ENCODE measurements around the gene SRGAP2B.
"Not testable (repeated sequence)": the region's sequence is repeated elsewhere in the genome, so short reads cannot be mapped to it uniquely, and the experiment has no call there.

Gene SRGAP2B

DNA sequence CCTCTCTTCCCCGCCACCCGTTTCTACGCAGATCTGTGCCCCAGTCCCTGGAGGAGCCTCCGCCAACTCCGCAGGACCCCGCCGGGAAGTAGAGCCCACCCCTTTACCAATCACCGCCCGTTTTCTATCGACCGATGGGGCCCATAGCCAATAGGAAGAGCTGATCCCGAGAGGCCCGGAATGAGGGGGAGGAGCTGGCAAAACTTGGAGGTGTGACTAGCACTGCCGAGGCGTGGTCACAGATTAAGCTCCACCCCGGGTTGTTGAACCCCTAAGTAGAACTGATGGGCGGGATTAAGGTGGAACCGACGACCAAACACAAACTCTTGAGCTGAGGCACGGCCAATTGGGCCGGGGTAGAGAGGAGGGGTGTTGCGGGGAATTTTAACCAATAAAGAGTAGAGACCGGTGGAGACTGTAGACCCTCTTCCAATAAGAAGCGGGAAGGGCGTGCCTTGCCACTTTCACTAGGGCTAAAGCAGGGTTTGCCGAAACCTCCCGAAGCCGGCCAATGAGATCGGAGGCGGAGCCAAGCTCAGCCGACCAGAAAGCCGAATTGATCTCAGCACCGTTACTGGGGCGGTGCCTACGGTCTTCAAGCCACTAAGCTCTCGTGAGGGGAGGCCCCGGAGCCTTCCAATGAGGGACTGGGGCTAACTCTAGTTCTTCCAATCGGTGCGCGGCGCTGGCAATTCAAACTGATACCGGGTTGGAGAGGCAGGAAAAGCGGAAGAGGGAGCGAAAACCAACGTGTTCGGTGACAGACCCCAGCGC lies at the start of gene SRGAP2B, which contains the start of gene FAM72D:
Gene SRGAP2B (minus strand): TSS at position 45 of the 774 bp plus-strand sequence. CDS start 2,427 bp downstream, outside the sequence.
Gene FAM72D (plus strand): TSS at position 691 of the 774 bp plus-strand sequence. CDS start 874 bp downstream, outside the sequence.
- DNase-seq (ENCODE audit: low read depth) = not testable (repeated sequence)

DNA sequence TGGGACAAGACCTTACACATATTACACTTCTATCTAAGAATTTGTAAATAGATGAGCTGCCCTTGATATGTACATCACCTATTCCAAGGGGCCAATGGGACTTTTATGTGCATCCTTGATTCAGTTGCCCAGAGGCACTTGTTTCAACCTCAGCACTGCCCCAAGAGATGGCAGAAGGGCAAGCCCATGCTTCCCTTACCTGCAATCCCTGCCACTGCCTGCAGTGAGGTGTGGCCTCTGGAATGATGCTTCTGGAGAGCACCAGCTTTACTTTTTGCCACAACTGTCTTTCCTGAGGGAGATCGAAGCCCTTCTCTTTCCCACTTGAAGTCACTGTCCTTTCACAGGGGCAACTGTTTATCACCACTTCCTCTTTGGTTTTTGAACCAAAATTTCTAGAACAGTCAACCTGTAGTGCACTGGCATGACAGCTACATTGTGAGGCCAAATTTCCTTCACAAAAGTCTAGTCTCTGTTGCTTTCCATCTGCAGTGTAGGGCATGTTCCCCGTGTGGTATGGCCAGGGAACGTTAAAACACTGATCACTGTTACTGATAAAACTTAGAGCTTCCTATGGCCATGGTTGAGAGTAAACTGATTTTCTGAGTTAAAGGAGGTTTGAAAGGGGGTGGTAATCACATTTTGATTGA lies 49.3 kb upstream of the SRGAP2B start:
- DNase-seq (ENCODE audit: low read depth) = not testable (repeated sequence)

DNA sequence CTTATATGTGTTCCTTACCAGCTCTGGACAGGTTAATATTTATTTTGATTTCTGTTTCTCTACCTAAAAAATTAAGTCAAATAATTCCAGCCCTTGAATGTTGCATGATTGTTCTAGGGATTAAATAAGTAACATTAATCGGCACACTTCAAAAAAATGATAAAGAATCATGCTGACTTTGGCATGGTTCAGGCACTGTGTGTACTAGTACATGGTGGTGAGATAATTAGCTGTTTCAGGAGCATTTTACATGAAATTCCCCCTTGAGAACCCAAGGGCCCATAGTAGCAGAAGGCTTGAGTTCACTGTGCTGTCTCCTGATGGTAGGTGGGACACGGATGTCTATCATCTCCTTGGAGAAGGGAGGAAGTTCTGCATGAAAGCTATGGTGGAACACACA lies 45.4 kb upstream of the SRGAP2B start:
- DNase-seq (ENCODE audit: low read depth) = not testable (repeated sequence)

DNA sequence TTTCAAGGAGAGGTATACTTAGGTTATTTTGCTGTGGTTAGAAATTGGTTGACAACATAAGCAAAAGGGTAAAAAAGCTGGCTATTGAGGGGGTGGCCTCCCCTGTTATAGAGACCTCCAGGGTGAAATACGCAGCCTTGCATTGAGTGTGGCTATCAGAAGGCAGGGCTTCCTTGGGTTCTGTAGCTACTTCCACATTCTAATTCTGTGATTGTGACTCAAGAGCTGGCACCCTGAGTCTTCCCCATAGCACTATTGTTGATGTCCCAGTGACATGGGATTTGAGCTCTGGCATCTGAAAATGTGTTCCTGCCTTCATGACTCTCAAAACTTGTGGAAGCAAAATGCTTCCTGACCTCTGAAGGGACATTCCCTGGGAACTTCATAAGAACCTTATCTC lies 39.3 kb upstream of the SRGAP2B start:
- DNase-seq (ENCODE audit: low read depth) = not testable (repeated sequence)

DNA sequence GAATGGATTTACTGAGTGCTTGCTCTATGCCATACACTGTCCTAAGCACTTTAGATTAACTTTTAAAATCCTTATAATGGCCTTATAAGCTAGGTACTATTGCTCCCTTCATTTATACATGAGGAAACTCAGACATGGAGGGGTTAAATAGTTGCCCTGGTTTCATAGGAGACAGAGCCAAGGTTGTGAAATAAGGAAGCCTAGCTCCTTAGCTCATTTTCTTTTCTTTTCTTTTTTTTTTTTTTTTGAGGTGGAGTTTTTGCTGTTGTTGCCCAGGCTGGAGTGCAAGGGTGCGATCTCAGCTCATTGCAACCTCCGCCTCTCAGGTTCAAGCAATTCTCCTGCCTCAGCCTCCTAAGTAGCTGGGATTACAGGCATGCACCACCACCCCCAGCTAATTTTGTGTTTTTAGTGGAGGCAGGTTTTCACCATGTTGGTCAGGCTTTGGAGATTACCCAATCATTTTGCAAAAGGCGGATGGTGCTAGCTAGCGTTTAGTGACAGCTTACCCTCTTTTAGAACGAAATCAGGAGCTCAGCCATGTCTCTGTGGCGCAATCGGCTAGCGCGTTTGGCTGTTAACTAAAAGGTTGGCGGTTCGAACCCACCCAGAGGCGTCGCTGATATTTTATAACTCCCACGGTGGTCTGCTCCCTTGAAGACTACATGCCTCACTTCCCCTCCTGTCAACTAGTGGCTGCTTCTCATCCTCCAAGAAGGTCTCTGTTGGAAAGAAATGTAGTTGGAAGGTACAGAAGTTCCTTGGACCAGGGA lies 33.8 kb upstream of the SRGAP2B start:
- not testable (repeated sequence) for DNase-seq (ENCODE audit: low read depth)

DNA sequence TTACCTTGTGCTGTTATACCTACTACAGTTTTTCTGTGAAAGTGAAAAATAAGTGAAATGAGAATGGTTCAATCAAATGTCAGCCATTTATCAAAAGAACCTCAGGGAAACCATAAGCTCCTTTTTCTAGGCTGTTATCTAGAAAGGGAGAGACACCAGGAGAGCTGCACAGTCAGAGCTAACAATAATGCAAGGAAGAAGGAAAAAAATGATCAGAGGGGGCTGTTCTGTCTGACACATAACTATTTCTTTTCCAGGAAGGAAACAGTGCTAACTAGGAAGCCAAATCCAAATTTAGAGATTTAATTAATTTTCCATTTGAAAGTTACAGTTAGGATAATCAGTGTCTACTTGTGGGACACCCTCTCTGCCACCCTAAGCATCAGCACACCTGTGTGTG lies 32.0 kb upstream of the SRGAP2B start:
- DNase-seq (ENCODE audit: low read depth) = not testable (repeated sequence)

DNA sequence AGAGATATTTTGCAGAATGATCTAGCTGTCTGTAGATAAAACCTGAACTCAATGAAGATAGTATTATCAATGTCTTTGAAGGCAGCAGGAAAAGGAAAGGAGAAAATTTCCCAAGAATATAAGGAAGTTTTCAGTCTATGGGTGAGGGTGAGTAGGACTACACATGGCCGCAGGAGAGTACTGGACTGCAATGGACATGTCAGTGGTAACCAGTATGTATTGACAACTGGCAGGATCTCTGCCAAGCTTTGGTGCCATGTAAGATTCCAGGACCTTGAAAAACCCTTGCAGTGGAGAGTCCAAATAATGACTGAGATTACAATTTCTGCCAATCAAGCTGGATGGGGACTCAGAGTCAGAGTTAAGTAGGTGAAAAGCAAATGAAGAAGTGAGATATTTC lies 30.0 kb upstream of the SRGAP2B start:
- not testable (repeated sequence) for DNase-seq (ENCODE audit: low read depth)

DNA sequence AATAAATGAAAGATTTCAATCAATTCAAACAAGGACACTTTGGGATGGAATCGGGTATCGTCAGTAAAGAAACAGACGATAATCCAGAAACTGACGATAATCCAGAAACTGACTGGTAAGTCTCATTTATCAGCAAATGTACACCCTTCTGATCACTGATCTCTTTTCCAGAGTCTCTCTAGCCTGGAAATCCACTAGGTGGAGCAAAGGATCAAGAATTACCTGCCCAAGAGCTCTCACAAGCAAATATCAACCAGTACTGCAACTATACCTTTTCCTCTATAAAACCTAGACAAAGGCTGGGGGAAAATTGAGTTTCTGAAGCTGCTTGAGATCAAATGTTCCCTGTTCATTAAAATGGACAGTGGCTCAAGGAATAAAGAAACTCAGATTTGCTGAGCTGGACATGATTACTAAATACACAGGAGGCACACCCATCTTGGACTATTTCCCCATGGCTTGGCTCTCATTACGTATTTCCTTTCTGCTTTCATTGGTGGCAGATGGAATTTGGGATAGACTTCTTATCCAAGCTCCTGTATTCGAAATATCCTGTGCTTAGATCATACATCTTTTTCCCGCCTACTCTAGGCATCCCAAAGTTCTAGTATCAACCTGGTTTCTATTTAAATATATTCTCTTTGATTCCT lies 29.0 kb upstream of the SRGAP2B start:
- not testable (repeated sequence) for DNase-seq (ENCODE audit: low read depth)

DNA sequence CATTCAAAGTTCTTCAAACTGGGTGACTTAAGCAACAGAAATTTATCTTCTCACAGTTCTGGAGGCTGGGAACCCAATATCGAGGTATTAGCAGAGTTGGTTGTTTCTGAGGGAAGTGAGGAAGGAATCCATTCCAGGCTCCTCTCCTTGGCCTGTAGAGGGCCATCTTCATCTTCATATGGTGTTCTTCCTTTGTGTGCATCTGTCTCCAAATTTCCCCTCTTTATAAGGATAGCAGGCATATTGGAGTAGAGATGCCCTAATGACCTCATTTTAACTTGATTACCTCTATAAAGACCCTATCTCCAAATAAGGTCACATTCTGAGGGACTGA lies 27.9 kb upstream of the SRGAP2B start:
- DNase-seq (ENCODE audit: low read depth) = not testable (repeated sequence)

DNA sequence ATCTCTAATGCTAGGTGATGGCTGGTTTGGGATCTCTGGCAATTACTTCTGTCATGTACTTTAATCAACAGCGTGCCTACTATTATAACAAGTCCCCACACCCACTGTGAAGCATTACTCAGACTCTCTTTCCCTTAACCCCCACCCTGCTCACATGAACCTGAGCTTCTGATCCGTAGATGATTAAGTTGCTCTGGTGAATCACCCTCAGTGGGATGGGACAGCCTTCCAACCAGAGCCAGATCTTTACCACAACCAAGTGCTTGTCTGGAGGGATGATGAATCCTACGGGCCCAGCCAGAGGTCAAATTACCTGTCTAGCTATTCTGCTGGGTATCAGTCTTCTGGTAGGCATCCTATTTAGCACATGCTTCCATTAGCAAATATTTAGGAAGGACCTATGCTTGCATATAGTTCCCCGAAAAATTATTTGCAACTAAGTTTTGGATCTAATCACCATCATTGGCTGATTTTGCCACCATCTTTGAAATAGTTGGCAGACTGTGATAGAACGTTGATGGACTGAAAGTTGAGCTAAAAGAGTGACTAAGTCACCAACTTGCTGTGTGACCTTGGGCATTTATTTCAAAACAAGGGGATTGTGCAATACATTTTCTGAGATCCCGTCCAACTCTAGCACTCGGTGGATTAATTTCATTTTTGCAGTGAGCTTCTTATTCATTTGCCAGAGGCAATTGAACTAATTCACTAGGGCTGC lies 27.4 kb upstream of the SRGAP2B start:
- DNase-seq (ENCODE audit: low read depth) = not testable (repeated sequence)

DNA sequence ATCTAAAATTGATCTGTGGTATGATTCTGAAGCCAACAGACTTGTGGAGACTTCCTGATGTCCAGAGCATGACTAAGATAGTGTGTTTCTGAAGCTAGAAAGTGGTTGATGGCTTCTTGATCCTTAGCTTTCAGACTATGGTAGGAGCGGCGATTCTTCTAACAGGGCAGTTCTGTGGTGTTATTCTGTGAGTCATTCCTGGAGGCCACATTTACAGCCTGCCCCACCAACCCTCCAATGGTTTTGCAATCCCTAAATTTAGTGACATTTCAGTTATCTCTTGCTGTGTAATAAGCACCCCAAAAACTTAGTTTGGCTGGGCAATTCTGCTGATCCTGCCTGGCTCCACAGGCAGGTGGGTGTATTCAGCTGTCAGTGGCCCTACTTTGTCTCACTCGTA lies 24.7 kb upstream of the SRGAP2B start:
- not testable (repeated sequence) for DNase-seq (ENCODE audit: low read depth)

DNA sequence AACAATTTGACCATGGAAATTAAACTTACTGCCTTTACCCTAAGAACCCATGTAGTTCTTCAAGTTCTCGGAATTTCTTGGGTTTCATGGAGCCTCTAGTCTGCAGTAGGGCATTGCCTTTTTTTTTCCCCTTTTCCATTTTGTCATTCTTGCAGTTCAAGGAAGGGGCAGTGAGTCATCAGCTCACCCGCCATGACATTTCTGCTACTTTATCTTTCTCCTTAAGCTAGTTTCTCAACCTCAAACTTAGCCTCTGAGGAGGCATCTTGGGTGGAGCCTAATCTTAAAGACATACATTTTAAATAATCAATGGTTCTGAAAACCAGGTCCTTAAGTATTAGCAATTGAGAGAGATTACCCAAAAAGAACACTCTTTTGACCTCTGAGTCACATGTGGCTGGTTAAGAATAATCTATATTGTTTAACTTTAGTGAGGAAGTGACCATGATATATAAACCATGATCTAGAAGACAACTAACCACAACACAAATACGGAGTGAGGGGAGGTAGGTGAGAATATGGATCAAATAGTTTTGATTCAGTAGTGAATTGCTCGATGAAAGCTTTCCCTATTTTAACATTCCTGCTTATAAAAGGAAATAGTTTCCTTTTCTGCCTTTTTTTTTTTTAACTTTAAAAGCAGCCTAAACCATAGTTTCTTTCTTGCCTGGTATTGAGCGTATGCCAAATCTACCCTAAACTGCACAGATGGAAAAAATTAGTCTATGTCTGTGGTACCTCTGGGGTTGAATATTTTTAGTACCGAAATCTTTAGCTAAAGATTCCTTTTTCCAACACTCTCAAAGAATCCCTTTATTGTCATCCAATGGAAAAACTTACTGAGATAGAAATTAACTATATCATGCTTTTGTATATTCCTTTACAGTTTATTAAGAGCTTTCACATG lies 20.7 kb upstream of the SRGAP2B start:
- DNase-seq (ENCODE audit: low read depth) = not testable (repeated sequence)

DNA sequence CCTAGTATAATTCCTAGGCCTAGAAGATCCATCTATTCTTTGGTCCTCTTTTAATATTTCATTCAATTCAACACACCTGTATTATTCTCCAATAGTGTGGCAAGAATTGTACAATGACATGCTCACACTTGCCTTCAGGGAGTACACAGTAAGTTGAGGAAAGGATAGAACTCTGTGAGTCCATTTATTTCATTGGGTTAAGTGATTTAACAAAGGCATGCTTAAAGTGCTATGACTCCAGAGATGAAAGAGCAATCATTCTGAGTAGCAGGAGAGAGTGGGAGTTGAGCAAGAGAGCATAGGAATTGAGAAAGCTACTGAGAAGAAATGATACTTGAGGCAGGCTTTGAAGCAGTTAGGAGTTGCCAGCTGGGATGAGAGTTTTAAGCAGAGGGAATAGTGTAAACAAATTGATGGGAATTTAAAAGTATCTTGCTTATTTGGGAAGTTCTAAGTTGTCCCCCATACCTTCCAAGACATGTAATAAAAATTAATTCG lies 19.5 kb upstream of the SRGAP2B start:
- not testable (repeated sequence) for DNase-seq (ENCODE audit: low read depth)

DNA sequence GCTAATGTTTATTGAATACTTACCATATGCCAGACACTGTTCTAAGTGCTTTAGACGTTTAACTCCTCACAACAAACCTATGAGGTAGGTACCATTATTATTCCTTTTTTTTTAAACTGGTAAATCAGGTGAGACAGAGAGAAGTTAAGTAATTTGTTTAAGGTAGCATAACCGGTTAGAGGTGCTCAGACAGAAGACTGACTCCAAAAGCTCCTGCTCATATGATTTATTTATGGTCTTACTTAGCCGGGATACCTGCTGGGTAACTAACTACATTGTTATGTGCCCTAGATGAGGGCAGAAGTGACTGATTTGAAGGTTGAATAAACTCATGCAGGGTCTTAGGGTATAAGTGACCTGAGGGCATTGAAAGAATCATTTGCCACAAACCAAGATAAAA lies 17.6 kb upstream of the SRGAP2B start:
- DNase-seq (ENCODE audit: low read depth) = not testable (repeated sequence)

DNA sequence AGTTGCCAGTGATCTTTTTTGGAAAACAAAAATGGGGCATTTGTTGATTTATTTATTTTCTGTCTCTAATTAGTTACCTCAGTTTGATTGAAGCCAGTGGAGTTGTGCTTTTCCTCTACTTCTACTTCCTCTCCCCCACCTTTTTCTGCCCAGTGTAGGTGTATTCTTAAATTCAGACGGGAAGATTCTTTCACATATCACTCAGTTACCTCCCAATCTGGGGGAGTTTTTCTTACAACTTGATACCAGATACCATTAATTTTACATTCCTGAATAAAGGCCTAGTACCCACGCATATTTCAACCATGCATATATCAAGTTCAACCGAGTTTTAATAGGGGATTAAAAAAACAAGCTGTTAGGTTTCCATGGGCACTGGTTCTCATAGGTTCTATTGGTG lies 16.5 kb upstream of the SRGAP2B start:
- not testable (repeated sequence) for DNase-seq (ENCODE audit: low read depth)

DNA sequence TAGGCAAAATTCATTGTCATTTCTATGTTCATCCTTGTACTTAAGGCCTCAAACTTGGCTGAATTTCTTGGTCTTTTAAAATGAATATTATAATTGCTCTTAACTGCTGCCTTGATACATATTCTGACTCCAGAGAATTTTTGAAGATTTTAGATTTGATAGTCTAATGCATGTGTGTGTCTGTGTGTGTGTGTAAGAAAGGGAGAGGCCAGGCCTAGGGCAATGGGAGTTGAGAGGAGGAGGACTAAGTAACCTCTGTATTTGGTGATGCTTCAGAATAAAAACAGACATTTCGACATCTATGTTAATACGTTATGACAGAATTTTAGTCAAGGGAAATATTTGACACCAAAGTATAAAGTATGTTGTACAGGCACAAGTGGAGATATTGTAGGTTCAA lies 8.2 kb upstream of the SRGAP2B start:
- not testable (repeated sequence) for DNase-seq (ENCODE audit: low read depth)

DNA sequence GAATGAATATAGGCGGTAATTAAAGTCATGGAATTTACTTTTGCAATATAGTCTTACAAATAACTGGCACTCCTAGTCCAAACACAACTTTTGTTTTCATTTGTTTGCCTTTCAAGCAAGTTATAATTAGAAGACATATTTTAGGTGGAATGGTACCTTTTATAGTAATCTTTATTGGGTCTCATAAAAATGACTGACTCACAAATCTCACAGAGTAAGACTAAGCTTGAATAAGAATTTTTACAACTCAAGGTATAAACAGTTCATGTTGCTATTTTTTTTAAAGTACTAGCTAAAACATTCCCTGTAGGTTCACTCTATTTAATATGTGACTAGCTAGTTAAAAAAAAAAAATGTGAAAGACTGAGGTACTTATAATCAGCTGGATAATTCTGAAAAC lies 6.6 kb upstream of the SRGAP2B start:
- not testable (repeated sequence) for DNase-seq (ENCODE audit: low read depth)

DNA sequence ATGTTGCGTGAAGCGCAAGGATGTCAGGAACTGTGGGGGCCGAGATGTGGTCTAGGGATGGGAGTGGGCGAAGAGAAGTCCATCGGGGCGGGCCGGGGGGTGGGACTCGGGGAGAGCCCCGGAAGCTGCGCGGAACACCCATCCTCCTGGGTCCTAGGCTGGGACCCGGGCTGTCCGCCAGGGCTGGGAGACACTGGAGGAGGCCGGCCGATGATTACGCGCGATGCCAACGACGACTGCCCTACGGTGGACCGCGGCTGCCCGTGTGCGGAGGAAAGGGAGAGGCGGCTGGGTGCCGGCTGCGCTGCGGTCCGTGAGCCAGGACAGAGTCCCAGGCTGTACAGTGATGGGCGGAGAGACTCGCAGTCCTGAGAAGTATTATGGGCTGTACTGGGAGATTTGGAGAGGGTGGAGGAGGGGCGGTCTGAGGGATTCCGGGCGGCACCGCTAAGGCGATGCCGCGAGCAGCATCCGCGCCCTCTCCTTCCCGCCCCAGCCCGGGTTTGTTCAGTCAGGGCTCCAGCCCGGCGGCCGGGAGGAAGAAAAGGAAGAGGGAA lies 395 bp downstream of the SRGAP2B start:
- peak; percentile 4 for DNase-seq (ENCODE audit: low read depth)

DNA sequence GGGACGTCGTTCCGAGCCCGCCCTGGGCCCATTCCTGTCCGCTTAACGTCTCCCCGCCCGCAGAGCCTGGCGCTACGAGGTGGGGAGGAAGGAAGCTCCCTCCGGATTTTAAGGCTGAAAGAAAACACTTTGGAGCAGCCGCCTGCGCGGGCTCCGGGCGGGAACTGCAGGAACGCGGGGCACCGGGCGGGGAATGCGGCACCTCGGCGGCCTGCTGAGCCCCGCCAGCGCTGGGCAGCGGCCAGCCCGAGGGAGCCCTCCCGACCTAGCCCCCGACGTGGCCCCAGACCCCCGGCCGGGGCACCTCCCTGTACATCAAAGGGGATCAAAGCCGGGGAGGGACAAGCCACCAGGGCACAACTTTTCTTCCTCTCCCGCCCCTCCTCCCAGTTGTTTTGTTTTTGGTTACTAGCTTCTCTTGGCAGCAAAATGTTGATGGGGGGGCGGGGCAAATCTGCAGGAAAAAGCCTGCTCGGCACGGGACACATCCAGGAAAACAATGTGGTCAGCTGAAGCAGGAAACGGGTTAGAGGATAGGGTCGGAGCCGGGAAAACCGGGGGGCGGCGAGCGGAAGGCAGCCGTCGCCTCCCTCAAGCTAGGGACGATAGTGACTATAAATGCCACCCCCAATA lies 1.5 kb downstream of the SRGAP2B start:
- peak; percentile 11 for DNase-seq (ENCODE audit: low read depth)

Measured in activated T-cell treated with anti-CD3 and anti-CD28 coated beads for 48 hours (primary cell).